H9 (cell line): ENCODE data around the gene FGF21. TPM values are rescaled to one million over a fixed set of nuclear protein-coding genes. Genes with fewer than 3 reads are reported as not detected.

Experiments used
- DNase-seq: peaks from one replicate; pipeline ENCODE4 v3.0.0-alpha.2; 2017
- H2AFZ ChIP-seq: one replicate; pipeline ENCODE4 v1.6.1; 2013; ENCODE audit warnings: mild to moderate bottlenecking, low read length, control low read depth, moderate library complexity
- H2AK5ac ChIP-seq: 2 replicates; pipeline ENCODE4 v1.6.1; 2013; ENCODE audit warnings: low read length, control low read depth, mixed read lengths; ENCODE audit not compliant: insufficient read length
- H2BK120ac ChIP-seq: one replicate; pipeline ENCODE4 v1.6.1; 2013; ENCODE audit warnings: low read depth, mild to moderate bottlenecking, low read length, control low read depth, inconsistent platforms; ENCODE audit not compliant: poor library complexity, severe bottlenecking
- H2BK12ac ChIP-seq: 2 replicates; pipeline ENCODE4 v1.6.1; 2013; ENCODE audit warnings: low read length, control low read depth, mixed read lengths, low read depth; ENCODE audit not compliant: insufficient read length
- H2BK15ac ChIP-seq: 2 replicates; pipeline ENCODE4 v1.6.1; 2013; ENCODE audit warnings: low read depth, low read length, control low read depth
- H2BK20ac ChIP-seq: one replicate; pipeline ENCODE4 v1.6.1; 2013; ENCODE audit warnings: low read depth, mild to moderate bottlenecking, low read length, control low read depth, inconsistent platforms; ENCODE audit not compliant: poor library complexity, severe bottlenecking
- H2BK5ac ChIP-seq: 2 replicates; pipeline ENCODE4 v1.6.1; 2013; ENCODE audit warnings: low read length, control low read depth, mixed read lengths; ENCODE audit not compliant: insufficient read length
- H3K14ac ChIP-seq: 2 replicates; pipeline ENCODE4 v1.6.1; 2013; ENCODE audit warnings: low read length, control low read depth; ENCODE audit not compliant: insufficient read depth
- H3K18ac ChIP-seq: 2 replicates; pipeline ENCODE4 v1.6.1; 2013; ENCODE audit warnings: low read depth, mild to moderate bottlenecking, mixed read lengths, low read length, control low read depth; ENCODE audit not compliant: insufficient read length
- H3K23ac ChIP-seq: 2 replicates; pipeline ENCODE4 v1.6.1; 2013; ENCODE audit warnings: low read length, control low read depth, mixed read lengths, low read depth; ENCODE audit not compliant: insufficient read length
- H3K23me2 ChIP-seq: 2 replicates; pipeline ENCODE4 v1.6.1; 2013; ENCODE audit warnings: low read depth, mild to moderate bottlenecking, mixed read lengths, low read length, control low read depth; ENCODE audit not compliant: insufficient read length, poor library complexity, severe bottlenecking
- H3K27ac ChIP-seq: 2 replicates; pipeline ENCODE4 v1.5.1; 2013; ENCODE audit warnings: low read length, control low read depth, mixed read lengths, low read depth; ENCODE audit not compliant: insufficient read length
- H3K27me3 ChIP-seq: 2 replicates; pipeline ENCODE4 v1.6.1; 2013; ENCODE audit warnings: low read length, control low read depth, inconsistent platforms; ENCODE audit not compliant: insufficient read depth
- H3K4ac ChIP-seq: 2 replicates; pipeline ENCODE4 v1.6.1; 2013; ENCODE audit warnings: low read depth, mild to moderate bottlenecking, control low read depth, inconsistent platforms, low read length, moderate library complexity
- H3K4me1 ChIP-seq: 2 replicates; pipeline ENCODE4 v1.6.1; 2013; ENCODE audit warnings: low read length, control low read depth, inconsistent platforms; ENCODE audit not compliant: insufficient read depth
- H3K4me2 ChIP-seq: 2 replicates; pipeline ENCODE4 v1.6.1; 2013; ENCODE audit warnings: low read length, control low read depth, mixed read lengths; ENCODE audit not compliant: insufficient read length, insufficient read depth
- H3K56ac ChIP-seq: 2 replicates; pipeline ENCODE4 v1.6.1; 2013; ENCODE audit warnings: low read depth, mild to moderate bottlenecking, mixed read lengths, low read length, control low read depth; ENCODE audit not compliant: insufficient read length
- H3K79me1 ChIP-seq: 2 replicates; pipeline ENCODE4 v1.6.1; 2013; ENCODE audit warnings: low read depth, mild to moderate bottlenecking, moderate library complexity, low read length, control low read depth, inconsistent platforms; ENCODE audit not compliant: insufficient read depth, poor library complexity, severe bottlenecking
- H3K79me2 ChIP-seq: 2 replicates; pipeline ENCODE4 v1.6.1; 2013; ENCODE audit warnings: low read length, control low read depth, inconsistent platforms; ENCODE audit not compliant: insufficient read depth
- H3K9ac ChIP-seq: 2 replicates; pipeline ENCODE4 v1.6.1; 2013; ENCODE audit warnings: low read length, control low read depth, mixed read lengths; ENCODE audit not compliant: insufficient read length; ENCODE audit errors: extremely low read depth
- H3K9me3 ChIP-seq: one replicate; pipeline ENCODE4 v1.6.1; 2013; ENCODE audit warnings: low read depth, low read length, inconsistent platforms; ENCODE audit not compliant: control insufficient read depth
- H3T11ph ChIP-seq: one replicate; pipeline ENCODE4 v1.6.1; 2013; ENCODE audit warnings: mild to moderate bottlenecking, low read length, control low read depth, inconsistent platforms
- H4K20me1 ChIP-seq: one replicate; pipeline ENCODE4 v1.6.1; 2013; ENCODE audit not compliant: control insufficient read depth, insufficient read length, insufficient read depth
- H4K5ac ChIP-seq: 2 replicates; pipeline ENCODE4 v1.6.1; 2013; ENCODE audit warnings: low read depth, mild to moderate bottlenecking, mixed read lengths, low read length, control low read depth; ENCODE audit not compliant: insufficient read length
- H4K8ac ChIP-seq: replicated peaks from 2 replicates; pipeline ENCODE4 v1.6.1; 2013; ENCODE audit warnings: low read length, control low read depth, mixed read lengths, low read depth; ENCODE audit not compliant: insufficient read length
- H4K91ac ChIP-seq: 2 replicates; pipeline ENCODE4 v1.6.1; 2013; ENCODE audit warnings: low read depth, mild to moderate bottlenecking, moderate library complexity, mixed read lengths, low read length, control low read depth; ENCODE audit not compliant: insufficient read length
- H3K27ac Mint-ChIP-seq, 3 experiments: 2 replicates in 2 of 3; 3 replicates in 1 of 3; pipeline ENCODE4 v1.8.0; 2020 to 2021; ENCODE audit warnings: mixed read lengths in 3 of 3, mild to moderate bottlenecking in 1 of 3, moderate library complexity in 1 of 3
- H3K27me3 Mint-ChIP-seq: 2 replicates; pipeline ENCODE4 v1.8.0; 2021; ENCODE audit warnings: low read depth, mild to moderate bottlenecking, moderate library complexity, mixed read lengths
- H3K36me3 Mint-ChIP-seq, 3 experiments: 2 replicates in 2 of 3; 3 replicates in 1 of 3; pipeline ENCODE4 v1.8.0; 2020 to 2021; ENCODE audit warnings: low read depth in 3 of 3, mixed read lengths in 3 of 3; ENCODE audit not compliant: insufficient read depth in 1 of 3
- H3K4me1 Mint-ChIP-seq, 2 experiments: 2 replicates each; pipeline ENCODE4 v1.8.0; 2020; ENCODE audit warnings: mixed read lengths in 2 of 2
- H3K4me3 Mint-ChIP-seq, 2 experiments: 2 replicates in 1 of 2; 3 replicates in 1 of 2; pipeline ENCODE4 v1.8.0; 2020 to 2021; ENCODE audit warnings: mild to moderate bottlenecking in 2 of 2, mixed read lengths in 2 of 2, moderate library complexity in 1 of 2
- H3K9me3 Mint-ChIP-seq, 2 experiments: 2 replicates in 1 of 2; 3 replicates in 1 of 2; pipeline ENCODE4 v1.8.0; 2020; ENCODE audit warnings: mild to moderate bottlenecking in 2 of 2, mixed read lengths in 2 of 2, moderate library complexity in 1 of 2
- CTCF ChIP-seq: fragments of 200-600 bp; sonication (generic); conservative IDR thresholded peaks from 3 replicates; pipeline ENCODE4 v1.8.0; 2021; ENCODE audit warnings: antibody characterized with exemption, mild to moderate bottlenecking
- WGBS: extraction: QIAGEN DNeasy Blood & Tissue Kit; methylation state at CpG from one replicate; pipeline ENCODE4 v1.1.7; 2013; ENCODE audit warnings: missing lambda C conversion rate, low lambda C conversion rate, mixed read lengths; ENCODE audit not compliant: insufficient read length; ENCODE audit errors: extremely low coverage; 5-methylcytosine and 5-hydroxymethylcytosine counted together
- total RNA-seq: library from RNA; stranded (reverse); gene quantifications from 2 replicates; pipeline ENCODE4 v1.2.1, GENCODE V29; 2021

Gene FGF21
- total RNA-seq, 1 experiment from 2014 or later = 0.90 TPM

GRCh38 chr19:48738557-48739403, 16.5 kb upstream of the FGF21 start:
- Mint-ChIP-seq H3K36me3 (peaks cover 2 to 4% (median 3%) of the 10 kb centered on the region in 3 experiments; a peak in 3 of 7 replicates), H3K27me3 (peaks cover 20% of the 10 kb centered on the region), H3K9me3 (no peaks in the 10 kb centered on the region), H3K4me1 (peaks cover 23 to 51% of the 10 kb centered on the region in 2 experiments), H3K27ac (peak overlapping the region; percentile 53 to 98 (median 91); a peak in 5 of 7 replicates), H3K4me3 (peak overlapping the region; percentile 52 to 80)
- Histone ChIP-seq H2BK12ac (no peak overlapping the region), H2BK20ac (no peak overlapping the region), H4K20me1 (no peaks in the 10 kb centered on the region), H2AK5ac (no peak overlapping the region), H3K27me3 (no peaks in the 10 kb centered on the region; the same call in 1 of the 2 replicates), H3K9me3 (no peaks in the 10 kb centered on the region), H3K4me1 (no peaks in the 10 kb centered on the region; the same call in 1 of the 2 replicates), H4K5ac (no peak overlapping the region), H3K79me1 (no peaks in the 10 kb centered on the region), H3K4me2 (peak overlapping the region; percentile 54), H3K4ac (no peak overlapping the region), H3K18ac (no peak overlapping the region), H3K23me2 (peaks cover 9% of the 10 kb centered on the region), H3T11ph (no peak overlapping the region), H3K79me2 (no peaks in the 10 kb centered on the region), H2BK15ac (no peak overlapping the region), H4K8ac (no peak overlapping the region), H3K9ac (no peak overlapping the region), H3K23ac (no peak overlapping the region), H3K27ac (no peak overlapping the region), H3K14ac (no peak overlapping the region), H2BK120ac (no peak overlapping the region), H2BK5ac (no peak overlapping the region), H2AFZ (no peak overlapping the region), H4K91ac (no peak overlapping the region), H3K56ac (no peak overlapping the region)
- TF ChIP-seq CTCF = peak; percentile 52; the same call in 2 of the 3 replicates
- peak; percentile 99 for DNase-seq
- no CpG with 5 or more reads among the region's 96 CpGs for WGBS
